Neural cell (in vitro differentiated cells): ENCODE data around the gene AK3. TPM values are rescaled to one million over a fixed set of nuclear protein-coding genes. Genes with fewer than 3 reads are reported as not detected.

Experiments
- H2AFZ ChIP-seq: fragments of 200-600, 300-800 bp; sonication (generic), shearing (Covaris generic); 2 replicates; pipeline ENCODE4 v1.6.0; 2014; ENCODE audit warnings: low read depth, mild to moderate bottlenecking, antibody characterized with exemption, low read length, moderate library complexity
- H3F3A ChIP-seq: fragments of 200-600 bp; shearing (Covaris generic); 2 replicates; pipeline ENCODE4 v1.6.1; 2016; ENCODE audit warnings: mild to moderate bottlenecking, moderate library complexity, mixed read lengths, antibody characterized with exemption, low read length; ENCODE audit not compliant: insufficient read depth, poor library complexity, severe bottlenecking
- H3K27ac ChIP-seq: fragments of 200-600, 300-800 bp; sonication (generic), shearing (Covaris generic); 2 replicates; pipeline ENCODE4 v1.5.1; 2014; ENCODE audit warnings: mild to moderate bottlenecking, low read length, moderate library complexity
- H3K27me3 ChIP-seq: fragments of 300-800, 200-600 bp; sonication (generic), shearing (Covaris generic); 2 replicates; pipeline ENCODE4 v1.6.0; 2014; ENCODE audit warnings: mild to moderate bottlenecking, low read depth, low read length, moderate library complexity; ENCODE audit not compliant: insufficient read depth
- H3K36me3 ChIP-seq: fragments of 300-800, 200-600 bp; sonication (generic), shearing (Covaris generic); 2 replicates; pipeline ENCODE4 v1.5.1; 2014; ENCODE audit warnings: mild to moderate bottlenecking, antibody characterized with exemption, low read length, moderate library complexity; ENCODE audit not compliant: insufficient read depth
- H3K4me2 ChIP-seq: fragments of 300-800, 200-600 bp; sonication (generic), shearing (Covaris generic); 2 replicates; pipeline ENCODE4 v1.6.0; 2014; ENCODE audit warnings: mild to moderate bottlenecking, low read length
- H3K4me3 ChIP-seq: fragments of 300-800, 200-600 bp; sonication (generic), shearing (Covaris generic); 2 replicates; pipeline ENCODE4 v1.5.1; 2014; ENCODE audit warnings: mild to moderate bottlenecking, low read length, moderate library complexity
- H3K79me2 ChIP-seq: fragments of 200-600 bp; shearing (Covaris generic); replicated peaks from 2 replicates; pipeline ENCODE4 v1.6.0; 2014; ENCODE audit warnings: mild to moderate bottlenecking, low read length, moderate library complexity; ENCODE audit not compliant: insufficient read depth
- H3K9ac ChIP-seq: fragments of 300-800, 200-600 bp; sonication (generic), shearing (Covaris generic); 2 replicates; pipeline ENCODE4 v1.6.1; 2016; ENCODE audit warnings: mild to moderate bottlenecking, low read length, mixed read lengths
- H3K9me2 ChIP-seq: fragments of 200-600 bp; shearing (Covaris generic); 2 replicates; pipeline ENCODE4 v1.6.1; 2016; ENCODE audit warnings: mild to moderate bottlenecking, low read length, mixed read lengths; ENCODE audit not compliant: insufficient read depth
- H3K9me3 ChIP-seq: fragments of 200-600, 300-800 bp; sonication (generic), shearing (Covaris generic); 2 replicates; pipeline ENCODE4 v1.6.1; 2016; ENCODE audit warnings: mild to moderate bottlenecking, mixed run types, low read length, moderate library complexity, mixed read lengths
- H4K20me1 ChIP-seq: fragments of 200-600 bp; shearing (Covaris generic); 2 replicates; pipeline ENCODE4 v1.6.1; 2016; ENCODE audit warnings: mild to moderate bottlenecking, mixed run types; ENCODE audit not compliant: insufficient read depth
- CTCF ChIP-seq: fragments of 450-650 bp; IDR thresholded peaks from 2 replicates; pipeline ENCODE4 v1.5.1; 2014; ENCODE audit warnings: antibody characterized with exemption, mild to moderate bottlenecking, moderate library complexity; ENCODE audit not compliant: poor library complexity, severe bottlenecking
- EP300 ChIP-seq: fragments of 450-650 bp; conservative IDR thresholded peaks from 2 replicates; pipeline ENCODE4 v1.6.1; 2014; ENCODE audit warnings: antibody characterized with exemption, mild to moderate bottlenecking, moderate library complexity; ENCODE audit not compliant: poor library complexity, severe bottlenecking
- EZH2 ChIP-seq: fragments of 200-600, 300-800 bp; shearing (Covaris generic), sonication (generic); IDR thresholded peaks from 2 replicates; pipeline ENCODE4 v1.6.1; 2014; ENCODE audit warnings: antibody characterized with exemption, low read length, borderline replicate concordance, mild to moderate bottlenecking; ENCODE audit not compliant: insufficient read depth, poor library complexity, severe bottlenecking
- MXI1 ChIP-seq: fragments of 450-650 bp; conservative IDR thresholded peaks from 2 replicates; pipeline ENCODE4 v1.6.1; 2014; ENCODE audit warnings: antibody characterized with exemption, mild to moderate bottlenecking; ENCODE audit not compliant: poor library complexity, severe bottlenecking
- POLR2AphosphoS5 ChIP-seq: IDR thresholded peaks from 2 replicates; pipeline ENCODE4 v1.6.1; 2012
- RAD21 ChIP-seq: fragments of 450-650 bp; conservative IDR thresholded peaks from 2 replicates; pipeline ENCODE4 v1.6.1; 2014; ENCODE audit warnings: antibody characterized with exemption, mild to moderate bottlenecking, moderate library complexity
- REST ChIP-seq: IDR thresholded peaks from 2 replicates; pipeline ENCODE4 v1.6.1; 2012; ENCODE audit warnings: borderline replicate concordance
- SMC3 ChIP-seq: fragments of 450-650 bp; conservative IDR thresholded peaks from 2 replicates; pipeline ENCODE4 v1.6.1; 2014; ENCODE audit warnings: antibody characterized with exemption, mild to moderate bottlenecking, moderate library complexity; ENCODE audit not compliant: poor library complexity
- TAF1 ChIP-seq: IDR thresholded peaks from 2 replicates; pipeline ENCODE4 v1.6.1; 2012; ENCODE audit warnings: low read depth
- polyA plus RNA-seq: library from polyadenylated mRNA; depleted of rRNA; stranded (reverse); fragments of >200 nt; gene quantifications from 2 replicates; pipeline ENCODE4 v1.2.3, GENCODE V29; 2014

Gene AK3
- polyA plus RNA-seq, 1 donor from 2014 or later: 73.7 TPM

- H3K4me2 ChIP-seq: no peak overlapping the region
- no peaks in the 10 kb centered on the region for H3K27me3 ChIP-seq
- H3K36me3 ChIP-seq: no peaks in the 10 kb centered on the region
- TF ChIP-seq TAF1 (no peak), EZH2 (no peak), REST (no peak), POLR2AphosphoS5 (no peak), EP300 (no peak), MXI1 (no peak), CTCF (no peak), RAD21 (no peak), SMC3 (no peak)
- H4K20me1 ChIP-seq: no peaks in the 10 kb centered on the region
- H3K9ac ChIP-seq: no peak overlapping the region
- no peak overlapping the region for H3K27ac ChIP-seq
- H3K4me3 ChIP-seq: no peak overlapping the region
- no peaks in the 10 kb centered on the region for H3F3A ChIP-seq
- no peaks in the 10 kb centered on the region for H3K79me2 ChIP-seq
- H3K9me2 ChIP-seq: no peaks in the 10 kb centered on the region
- no peaks in the 10 kb centered on the region for H3K9me3 ChIP-seq
- H2AFZ ChIP-seq: no peak overlapping the region
Measured at GRCh38 chr9:4756420-4756819, 15.4 kb upstream of the AK3 start.

- no peaks in the 10 kb centered on the region for H3K9me2 ChIP-seq
- no peak overlapping the region for H3K9ac ChIP-seq
- no peak overlapping the region for H3K4me3 ChIP-seq
Measured at GRCh38 chr9:4755026-4755609, 14.1 kb upstream of the AK3 start.

More at GRCh38 chr9:4755026-4755609, 14.1 kb upstream of the AK3 start:
- Histone ChIP-seq H3K79me2 (no peaks in the 10 kb centered on the region), H2AFZ (no peak overlapping the region), H3K27ac (no peak overlapping the region), H3K4me2 (no peak overlapping the region), H3K27me3 (no peaks in the 10 kb centered on the region), H3K9me3 (no peaks in the 10 kb centered on the region), H3F3A (no peaks in the 10 kb centered on the region), H4K20me1 (no peaks in the 10 kb centered on the region), H3K36me3 (no peaks in the 10 kb centered on the region)
- TF ChIP-seq MXI1 (no peak), TAF1 (no peak), REST (no peak), RAD21 (no peak), EP300 (no peak), POLR2AphosphoS5 (no peak), EZH2 (no peak), SMC3 (no peak), CTCF (no peak)
